Epithelial cell of esophagus (primary cell): ENCODE measurements around the gene CDK13.
A peak's percentile ranks its signal among the peaks of the same experiment; 100 is the strongest.
"Not testable (repeated sequence)": the region's sequence is repeated elsewhere in the genome, so short reads cannot be mapped to it uniquely, and the experiment has no call there.

ENCODE experiments used
- DNase-seq: peaks from one replicate; pipeline ENCODE4 v3.0.0; 2010; ENCODE audit warnings: low read depth
- H3K4me3 ChIP-seq: 2 replicates; pipeline ENCODE4 v1.5.1; 2011; ENCODE audit warnings: mild to moderate bottlenecking, low read length, control low read depth
- TF ChIP-seq, protein P1 (sequence below): IDR thresholded peaks from 2 replicates; pipeline ENCODE4 v1.5.1; 2011; ENCODE audit warnings: low read depth, mild to moderate bottlenecking, low read length, control low read depth, inconsistent platforms; ENCODE audit not compliant: insufficient read depth; ENCODE audit errors: missing control alignments

CDK13 gene

DNA sequence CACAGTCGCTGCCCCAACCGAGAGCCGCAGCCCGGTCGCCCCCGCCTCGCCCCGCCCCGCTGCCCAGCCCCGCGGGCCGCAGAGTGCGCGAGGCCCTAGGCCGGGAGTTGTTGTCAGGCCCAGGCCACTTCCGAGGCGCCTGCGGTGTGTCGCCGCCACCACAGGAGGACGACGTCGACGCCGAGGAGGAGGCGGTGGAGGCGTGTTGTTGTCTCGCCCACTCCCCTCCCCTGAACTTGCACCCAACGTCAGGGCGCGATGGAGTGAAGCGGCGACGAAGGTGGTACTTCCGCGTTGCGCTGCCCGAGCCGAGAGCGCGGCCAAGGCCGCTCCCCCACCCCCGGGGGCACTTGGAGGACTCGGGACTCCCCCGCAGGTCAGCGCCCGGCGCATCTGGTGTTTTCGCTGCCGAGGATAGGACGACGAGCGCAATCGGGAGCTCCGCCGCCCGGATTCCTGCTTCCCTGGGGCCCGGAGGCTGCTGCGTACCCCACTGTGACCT is at the start of gene CDK13:
CDK13 (plus strand) TSS at position 286 of the 502 bp plus-strand sequence. CDS start 386 bp downstream, outside the sequence.
- TF ChIP-seq, protein P1, sequence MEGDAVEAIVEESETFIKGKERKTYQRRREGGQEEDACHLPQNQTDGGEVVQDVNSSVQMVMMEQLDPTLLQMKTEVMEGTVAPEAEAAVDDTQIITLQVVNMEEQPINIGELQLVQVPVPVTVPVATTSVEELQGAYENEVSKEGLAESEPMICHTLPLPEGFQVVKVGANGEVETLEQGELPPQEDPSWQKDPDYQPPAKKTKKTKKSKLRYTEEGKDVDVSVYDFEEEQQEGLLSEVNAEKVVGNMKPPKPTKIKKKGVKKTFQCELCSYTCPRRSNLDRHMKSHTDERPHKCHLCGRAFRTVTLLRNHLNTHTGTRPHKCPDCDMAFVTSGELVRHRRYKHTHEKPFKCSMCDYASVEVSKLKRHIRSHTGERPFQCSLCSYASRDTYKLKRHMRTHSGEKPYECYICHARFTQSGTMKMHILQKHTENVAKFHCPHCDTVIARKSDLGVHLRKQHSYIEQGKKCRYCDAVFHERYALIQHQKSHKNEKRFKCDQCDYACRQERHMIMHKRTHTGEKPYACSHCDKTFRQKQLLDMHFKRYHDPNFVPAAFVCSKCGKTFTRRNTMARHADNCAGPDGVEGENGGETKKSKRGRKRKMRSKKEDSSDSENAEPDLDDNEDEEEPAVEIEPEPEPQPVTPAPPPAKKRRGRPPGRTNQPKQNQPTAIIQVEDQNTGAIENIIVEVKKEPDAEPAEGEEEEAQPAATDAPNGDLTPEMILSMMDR: no peak
- peak; percentile 76 for DNase-seq
- peak within 1 kb of the TSS; percentile 79 for H3K4me3 ChIP-seq

DNA sequence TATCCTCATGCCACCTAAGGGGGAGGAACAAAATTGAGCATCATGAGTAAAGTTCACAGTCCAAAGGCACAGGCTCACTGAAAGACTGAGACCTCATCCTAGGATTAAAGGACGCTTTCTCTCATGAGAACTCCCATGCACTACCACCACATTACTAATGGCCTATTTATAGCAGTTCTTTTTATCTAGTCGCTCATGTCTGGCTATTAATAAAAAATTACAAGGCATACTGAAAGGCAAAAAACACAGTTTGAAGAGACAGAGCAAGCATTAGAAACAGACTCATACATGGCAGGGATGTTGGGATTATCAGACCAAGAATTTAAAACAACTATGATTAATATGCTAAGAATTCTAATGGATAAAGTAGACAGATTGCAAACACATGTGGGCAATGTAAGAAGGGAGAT is 46.0 kb upstream of the CDK13 start:
- no peak overlapping the region for H3K4me3 ChIP-seq
- no peak for DNase-seq
- TF ChIP-seq, protein P1: no peak

DNA sequence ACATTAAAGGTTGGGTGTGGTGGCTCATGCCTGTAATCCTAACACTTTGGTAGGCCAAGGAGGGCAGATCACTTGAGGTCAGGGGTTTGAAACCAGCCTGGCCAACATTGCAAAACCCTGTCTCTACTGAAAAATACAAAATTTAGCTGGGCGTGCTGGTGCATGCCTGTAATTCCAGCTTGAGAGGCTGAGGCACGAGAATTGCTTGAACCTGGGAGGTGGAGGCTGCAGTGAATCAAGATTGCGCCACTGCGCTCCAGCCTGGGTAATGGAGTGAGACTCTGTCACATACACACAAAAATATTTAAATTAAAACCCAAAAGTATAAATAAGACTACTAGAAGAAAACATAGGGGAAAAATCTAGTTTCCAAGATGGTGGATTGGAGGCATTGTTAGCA is 41.9 kb upstream of the CDK13 start:
- no peak overlapping the region for H3K4me3 ChIP-seq
- no peak for DNase-seq
- TF ChIP-seq, protein P1: no peak

DNA sequence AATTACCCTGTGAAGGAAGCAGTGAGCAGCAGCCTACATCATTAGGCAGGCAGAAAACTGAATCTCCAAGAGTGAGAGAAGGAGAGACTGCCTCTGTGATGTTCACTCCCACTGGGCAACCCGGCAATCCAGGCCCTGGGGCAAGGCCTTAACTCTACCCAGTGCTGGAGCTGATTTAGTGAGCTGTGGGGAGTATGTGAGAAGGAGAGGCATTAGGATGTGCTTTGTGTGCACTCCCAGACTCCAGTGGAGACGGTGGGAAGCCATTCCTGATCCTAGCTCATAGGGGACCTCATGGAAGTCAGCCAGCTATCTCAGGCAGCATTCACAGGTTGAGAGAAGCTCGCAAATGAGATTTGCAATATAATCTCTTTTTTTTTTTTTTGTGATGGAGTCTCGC is 41.1 kb upstream of the CDK13 start:
- H3K4me3 ChIP-seq: no peak overlapping the region
- DNase-seq: no peak
- TF ChIP-seq, protein P1: no peak

DNA sequence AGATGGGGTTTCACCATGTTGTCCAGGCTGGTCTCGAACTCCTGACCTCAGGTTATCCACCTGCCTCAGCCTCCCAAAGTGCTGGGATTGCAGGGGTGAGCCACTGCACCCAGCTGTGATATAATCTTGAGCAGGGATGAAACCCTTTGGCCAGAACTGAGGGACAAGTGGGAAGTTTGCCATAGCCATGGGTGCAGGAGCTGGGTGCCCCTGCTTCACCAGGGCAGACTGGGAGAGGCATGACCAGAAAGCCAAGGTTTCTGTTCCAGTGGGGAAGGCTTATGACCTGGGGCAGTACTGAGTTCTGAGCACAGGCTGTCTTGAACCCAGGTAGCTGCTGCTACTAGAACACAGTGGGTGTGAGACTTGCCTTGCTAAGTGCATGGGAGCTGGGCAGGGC is 40.5 kb upstream of the CDK13 start:
- TF ChIP-seq, protein P1: no peak
- no peak for DNase-seq
- H3K4me3 ChIP-seq: no peak overlapping the region

DNA sequence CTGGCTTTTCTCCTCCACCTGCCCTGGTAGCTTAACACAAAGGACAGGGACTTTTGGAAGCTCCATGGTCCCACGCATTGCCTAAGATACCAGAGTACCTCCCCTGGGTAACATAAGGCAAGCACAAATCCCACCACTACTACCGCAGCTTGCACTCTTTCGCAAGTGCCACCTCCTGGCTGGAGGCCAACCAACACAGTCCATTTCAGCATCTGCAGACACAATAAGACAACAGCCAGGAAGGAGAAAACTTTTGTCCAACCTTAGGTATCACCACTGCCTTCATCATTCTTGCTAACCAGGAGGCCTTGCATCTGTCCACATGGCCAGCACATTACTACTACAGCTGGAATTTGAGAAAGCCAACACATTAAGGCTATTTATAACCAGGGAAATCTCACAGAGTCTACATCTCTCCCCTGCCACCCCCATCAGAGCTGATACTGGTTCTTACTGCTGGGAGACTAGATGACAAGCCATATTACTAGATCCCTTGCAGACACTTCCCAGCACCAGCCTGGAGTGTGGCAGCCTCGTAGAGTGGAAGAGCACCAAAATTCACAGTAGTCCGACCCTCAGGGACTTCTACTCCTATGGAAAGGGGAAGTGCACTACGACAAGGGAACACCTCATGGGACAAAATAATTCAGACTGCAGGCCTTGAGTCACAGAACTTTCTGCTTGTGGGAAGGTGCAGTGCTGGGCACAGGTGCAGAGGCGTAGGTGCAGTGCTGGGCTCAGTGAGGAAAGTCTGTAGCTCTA is 39.8 kb upstream of the CDK13 start:
- no peak overlapping the region for H3K4me3 ChIP-seq
- TF ChIP-seq, protein P1: no peak
- DNase-seq: no peak

DNA sequence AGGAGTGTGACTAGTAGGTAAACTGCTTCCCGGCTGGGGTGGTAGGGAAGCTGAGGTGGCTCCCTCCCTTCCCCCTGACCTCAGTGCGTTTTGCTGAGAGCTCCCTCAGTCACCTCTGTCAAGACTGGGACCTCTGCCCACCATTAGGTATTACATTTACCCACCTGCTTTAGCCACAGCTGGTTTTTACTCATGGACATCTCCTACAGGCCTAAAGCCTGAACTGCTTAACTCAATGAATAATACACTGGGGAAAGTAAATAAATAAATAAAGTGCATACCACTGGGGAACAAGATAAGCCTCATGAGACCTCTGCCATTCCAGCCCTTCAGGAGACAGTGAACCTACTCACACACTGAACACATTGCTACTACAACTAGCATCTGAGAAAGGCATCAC is 38.9 kb upstream of the CDK13 start:
- TF ChIP-seq, protein P1: no peak
- no peak overlapping the region for H3K4me3 ChIP-seq
- no peak for DNase-seq

DNA sequence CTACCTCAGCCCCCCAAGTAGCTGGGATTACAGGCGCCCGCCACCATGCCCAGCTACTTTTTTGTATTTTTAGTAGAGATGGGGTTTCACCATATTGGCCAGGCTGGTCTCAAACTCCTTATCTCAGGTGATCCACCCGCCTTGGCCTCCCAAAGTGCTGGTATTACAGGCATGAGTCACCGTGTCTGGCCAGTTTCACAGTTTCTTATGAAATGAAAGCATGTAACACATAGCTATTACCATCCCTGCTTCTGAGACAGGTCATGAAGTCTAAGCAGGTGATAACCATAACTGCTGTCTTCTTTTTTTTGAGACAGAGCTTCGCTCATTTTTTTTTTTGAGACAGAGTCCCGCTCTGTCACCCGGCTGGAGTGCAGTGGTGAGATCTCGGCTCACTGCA is 34.2 kb upstream of the CDK13 start:
- peak; percentile 60 for DNase-seq
- not testable (repeated sequence) for H3K4me3 ChIP-seq
